ENCODE data around the gene CDH22.

CDH22 gene

GRCh38 chr20:46333161-46333991 is 25.1 kb upstream of the CDH22 start:
- no peak for TF ChIP-seq CTCF (IDR thresholded peaks at IDR 0.05; ENCODE audit: insufficient read depth, missing control alignments)
- DNase-seq (ENCODE audit: insufficient read length, low spot score) (no peak), FAIRE-seq (no peak)

GRCh38 chr20:46332373-46333160 is 24.3 kb upstream of the CDH22 start:
- no peak for DNase-seq (ENCODE audit: insufficient read length, low spot score)
- TF ChIP-seq CTCF (IDR thresholded peaks at IDR 0.05; ENCODE audit: insufficient read depth, missing control alignments), result no peak
- FAIRE-seq, result no peak

- DNase-seq (ENCODE audit: insufficient read length, low spot score), result no peak
- TF ChIP-seq CTCF (IDR thresholded peaks at IDR 0.05; ENCODE audit: insufficient read depth, missing control alignments), result no peak
- FAIRE-seq, result no peak
Observed at GRCh38 chr20:46331611-46332361, 23.5 kb upstream of the CDH22 start.

- no peak for DNase-seq (ENCODE audit: insufficient read length, low spot score)
- FAIRE-seq, result no peak
- no peak for TF ChIP-seq CTCF (IDR thresholded peaks at IDR 0.05; ENCODE audit: insufficient read depth, missing control alignments)
Observed at GRCh38 chr20:46330831-46331371, 22.6 kb upstream of the CDH22 start.

- no peak for DNase-seq (ENCODE audit: insufficient read length, low spot score)
- no peak for TF ChIP-seq CTCF (IDR thresholded peaks at IDR 0.05; ENCODE audit: insufficient read depth, missing control alignments)
- FAIRE-seq, result no peak
Observed at GRCh38 chr20:46330072-46330763, 21.9 kb upstream of the CDH22 start.

GRCh38 chr20:46328200-46328882 is 20.0 kb upstream of the CDH22 start:
- DNase-seq (ENCODE audit: insufficient read length, low spot score), result no peak
- FAIRE-seq, result no peak
- TF ChIP-seq CTCF (IDR thresholded peaks at IDR 0.05; ENCODE audit: insufficient read depth, missing control alignments), result no peak
